Naive B cell (primary cell): ENCODE measurements around the gene GPR137C. TPM values are rescaled to one million over a fixed set of nuclear protein-coding genes. Genes with fewer than 3 reads are reported as not detected.
A peak's percentile ranks its signal among the peaks of the same experiment; 100 is the strongest.
"Not testable (repeated sequence)": the region's sequence is repeated elsewhere in the genome, so short reads cannot be mapped to it uniquely, and the experiment has no call there.

Experiments used
- ATAC-seq, 2 donors: fragments of 150-1000 bp; cut with Tn5 transposase; 2 replicates each; pipeline ENCODE4 v1.10.0; 2021; ENCODE audit warnings: low read depth in 2 of 2, mild to moderate bottlenecking in 2 of 2, moderate library complexity in 2 of 2
- DNase-seq: peaks from one replicate; pipeline ENCODE4 v3.0.0; 2022
- H3K27ac Mint-ChIP-seq, 6 donors: one replicate each; pipeline ENCODE4 v1.8.0; 2020 to 2022; ENCODE audit warnings: mild to moderate bottlenecking in 6 of 6, mixed read lengths in 6 of 6, moderate library complexity in 5 of 6, inconsistent platforms in 2 of 6
- H3K27me3 Mint-ChIP-seq, 3 donors: one replicate each; pipeline ENCODE4 v1.8.0; 2021 to 2022; ENCODE audit warnings: mixed read lengths in 3 of 3, mild to moderate bottlenecking in 1 of 3
- H3K36me3 Mint-ChIP-seq, 2 donors: one replicate each; pipeline ENCODE4 v1.8.0; 2020 to 2022; ENCODE audit warnings: mixed read lengths in 2 of 2, inconsistent platforms in 1 of 2, mild to moderate bottlenecking in 1 of 2
- H3K4me1 Mint-ChIP-seq, 3 donors: one replicate each; pipeline ENCODE4 v1.8.0; 2020 to 2022; ENCODE audit warnings: mixed read lengths in 3 of 3, inconsistent platforms in 1 of 3, mild to moderate bottlenecking in 1 of 3, moderate library complexity in 1 of 3
- H3K4me3 Mint-ChIP-seq, 8 donors: one replicate each; pipeline ENCODE4 v1.8.0; 2020 to 2022; ENCODE audit warnings: mild to moderate bottlenecking in 8 of 8, mixed read lengths in 8 of 8, moderate library complexity in 8 of 8, inconsistent platforms in 2 of 8
- H3K9me3 Mint-ChIP-seq, 7 donors: one replicate each; pipeline ENCODE4 v1.8.0; 2020 to 2022; ENCODE audit warnings: mixed read lengths in 7 of 7, mild to moderate bottlenecking in 5 of 7, inconsistent platforms in 2 of 7, moderate library complexity in 1 of 7
- polyA plus RNA-seq, 6 donors: library from polyadenylated mRNA; unstranded; fragments of 300-500 nt; fragmentation: Illumina TruSeq; gene quantifications; one replicate each; pipeline ENCODE4 v1.2.3, GENCODE V29; 2021; ENCODE audit warnings: low read depth in 6 of 6

The GPR137C gene
- polyA plus RNA-seq, 6 donors from 2014 or later: 0.12 TPM; not detected in 5

DNA sequence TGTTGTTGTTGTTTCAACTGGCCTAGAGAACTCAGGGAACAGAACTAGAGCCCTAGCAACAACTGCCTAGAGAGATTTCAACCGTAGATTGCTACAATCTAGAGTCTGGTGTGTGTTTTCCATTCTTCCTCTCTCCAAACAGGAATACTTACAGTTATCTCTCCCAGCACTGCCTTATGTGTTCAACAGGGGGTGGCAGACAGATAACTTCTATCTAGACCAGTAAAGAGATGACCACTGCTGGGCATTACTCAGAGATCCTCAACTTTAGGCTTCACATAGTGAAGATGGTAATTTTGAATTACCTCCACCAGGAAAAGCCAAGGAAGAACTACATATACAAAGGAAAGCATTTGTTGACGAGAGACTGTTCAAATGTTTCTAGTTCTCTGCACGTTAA, 5.1 kb upstream of the GPR137C start:
- Mint-ChIP-seq H3K9me3 (no peaks in the 10 kb centered on the region), H3K36me3 (peaks cover 0 to 4% of the 10 kb centered on the region in 2 donors), H3K27me3 (no peaks in the 10 kb centered on the region), H3K4me1 (peaks cover 17 to 21% (median 20%) of the 10 kb centered on the region in 3 donors), H3K4me3 (no peak overlapping the region), H3K27ac (no peak overlapping the region)
- no peak for DNase-seq
- ATAC-seq: no peak

DNA sequence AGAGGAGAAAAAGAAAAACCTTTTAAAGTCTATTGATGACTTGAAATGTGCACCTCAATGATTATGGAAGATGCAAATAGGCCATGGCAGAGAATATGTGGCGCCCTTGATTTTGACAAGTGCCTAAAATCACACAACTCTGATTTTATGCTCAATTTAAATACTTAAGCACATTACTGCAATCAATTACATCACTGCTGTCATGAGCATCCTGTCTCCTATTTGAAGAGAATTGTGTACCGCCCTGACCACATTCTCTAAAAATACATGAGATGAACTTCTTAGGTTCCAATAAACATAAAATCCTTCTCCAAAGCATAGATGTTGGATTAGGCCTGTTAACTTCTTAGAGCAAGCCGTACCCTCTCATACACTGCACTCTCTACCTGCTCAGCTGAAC, 2.0 kb upstream of the GPR137C start:
- no peak for ATAC-seq
- Mint-ChIP-seq H3K27me3 (peaks cover 0 to 4% (median 0%) of the 10 kb centered on the region in 3 donors), H3K4me1 (peaks cover 23 to 27% (median 25%) of the 10 kb centered on the region in 3 donors), H3K27ac (no peak overlapping the region), H3K36me3 (no peaks in the 10 kb centered on the region), H3K9me3 (no peaks in the 10 kb centered on the region), H3K4me3 (peak overlapping the region in 6 of 8 donors; percentile 13 to 90 (median 70))
- DNase-seq: no peak

DNA sequence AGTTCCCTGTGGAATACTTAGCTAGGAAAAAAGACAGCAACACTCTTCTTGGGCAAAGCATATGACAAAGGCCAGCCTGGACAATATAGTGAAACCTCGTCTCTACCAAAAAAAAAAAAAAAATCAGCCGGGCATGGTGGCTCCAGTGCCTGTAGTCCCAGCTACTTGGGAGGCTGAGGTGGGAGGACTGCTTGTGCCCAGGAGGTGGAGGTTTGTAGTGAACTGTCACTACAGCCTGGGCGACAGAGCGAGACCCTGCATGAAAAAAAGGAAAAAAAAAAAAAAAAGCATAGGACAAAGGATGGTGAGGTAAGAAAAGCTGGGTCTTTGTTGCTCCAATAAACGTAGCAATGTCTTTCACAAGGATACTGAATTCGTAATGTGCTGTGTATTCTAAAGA, 1.4 kb upstream of the GPR137C start:
- no peak for DNase-seq
- no peak for ATAC-seq
- H3K4me3 Mint-ChIP-seq: peak overlapping the region; percentile 81 to 96 (median 90)
- H3K4me1 Mint-ChIP-seq: peaks cover 17 to 22% (median 20%) of the 10 kb centered on the region in 3 donors
- H3K27ac Mint-ChIP-seq: peak overlapping the region in 3 of 6 donors; percentile 87 to 88 (median 88)
- H3K36me3 Mint-ChIP-seq: no peaks in the 10 kb centered on the region
- H3K27me3 Mint-ChIP-seq: peaks cover 0 to 4% (median 0%) of the 10 kb centered on the region in 3 donors
- no peaks in the 10 kb centered on the region for H3K9me3 Mint-ChIP-seq

DNA sequence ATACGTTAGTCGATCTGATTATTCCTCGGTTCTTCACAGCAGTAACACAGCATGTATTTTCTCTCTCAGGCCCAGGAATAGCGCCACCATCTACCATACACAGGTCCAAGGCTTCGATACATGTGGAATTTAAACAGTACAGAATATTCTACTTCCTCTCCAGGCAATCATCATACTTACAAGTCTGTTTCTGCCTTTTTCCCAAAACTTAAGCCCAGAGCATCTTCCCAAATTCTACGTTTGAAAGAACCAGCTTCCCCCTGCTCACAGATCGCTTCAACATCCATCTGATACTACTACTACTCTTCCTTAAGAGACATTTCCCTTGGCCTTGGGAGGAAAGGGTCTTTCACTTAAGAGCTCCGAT, 957 bp upstream of the GPR137C start:
- Mint-ChIP-seq H3K4me3 (peak overlapping the region; percentile 81 to 96 (median 90)), H3K36me3 (no peaks in the 10 kb centered on the region), H3K9me3 (no peaks in the 10 kb centered on the region), H3K27me3 (peaks cover 0 to 4% (median 0%) of the 10 kb centered on the region in 3 donors), H3K4me1 (peaks cover 14 to 22% (median 15%) of the 10 kb centered on the region in 3 donors), H3K27ac (peak overlapping the region; percentile 87 to 96 (median 90))
- no peak for ATAC-seq
- peak; percentile 19 for DNase-seq

GRCh38 chr14:52553002-52553670, 500 bp downstream of the GPR137C start:
- Mint-ChIP-seq H3K9me3 (no peaks in the 10 kb centered on the region), H3K27ac (peak overlapping the region; percentile 44 to 94 (median 84)), H3K4me1 (peaks cover 14 to 22% (median 15%) of the 10 kb centered on the region in 3 donors), H3K27me3 (peaks cover 0 to 4% (median 0%) of the 10 kb centered on the region in 3 donors), H3K4me3 (peak overlapping the region; percentile 90 to 97 (median 96)), H3K36me3 (no peaks in the 10 kb centered on the region)
- peak; percentile 46 for DNase-seq
- peak; percentile 16 to 22 for ATAC-seq

GRCh38 chr14:52553671-52554575, 1.3 kb downstream of the GPR137C start:
- peak overlapping the region; percentile 90 to 97 (median 96) for H3K4me3 Mint-ChIP-seq
- H3K27ac Mint-ChIP-seq: peak overlapping the region; percentile 88 to 94 (median 93)
- H3K27me3 Mint-ChIP-seq: peaks cover 0 to 4% (median 0%) of the 10 kb centered on the region in 3 donors
- peaks cover 0 to 6% of the 10 kb centered on the region in 2 donors for H3K36me3 Mint-ChIP-seq
- ATAC-seq (peak; percentile 9 to 11), DNase-seq (peak; percentile 74)
- peaks cover 14 to 22% (median 15%) of the 10 kb centered on the region in 3 donors for H3K4me1 Mint-ChIP-seq
- peaks cover 0 to 8% (median 1%) of the 10 kb centered on the region in 7 donors for H3K9me3 Mint-ChIP-seq

DNA sequence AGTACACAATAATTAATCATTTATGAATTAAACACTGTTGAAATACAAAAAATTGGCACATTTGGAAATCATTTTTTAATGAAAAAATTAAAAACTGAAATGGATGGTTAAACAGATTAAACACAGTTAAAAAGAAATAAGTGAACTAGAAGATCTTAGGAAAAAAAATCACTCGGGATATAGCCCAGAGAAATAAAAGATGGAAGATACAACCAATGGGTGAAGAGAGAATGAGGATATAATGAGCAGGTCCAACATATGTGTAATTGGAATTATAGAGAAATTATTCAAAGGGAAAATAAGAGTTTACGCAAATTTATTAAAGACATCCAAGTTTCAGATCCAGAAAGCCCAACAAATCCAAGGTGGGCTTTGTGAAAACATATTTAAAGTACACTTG, 6.1 kb downstream of the GPR137C start:
- peaks cover 0 to 9% (median 4%) of the 10 kb centered on the region in 7 donors for H3K9me3 Mint-ChIP-seq
- DNase-seq (no peak), ATAC-seq (no peak)
- H3K4me1 Mint-ChIP-seq: peaks cover 1 to 5% (median 4%) of the 10 kb centered on the region in 3 donors
- peaks cover 0 to 7% of the 10 kb centered on the region in 2 donors for H3K36me3 Mint-ChIP-seq
- peak overlapping the region in 1 of 6 donors; percentile 22 for H3K27ac Mint-ChIP-seq
- H3K4me3 Mint-ChIP-seq: no peak overlapping the region
- peaks cover 0 to 4% (median 0%) of the 10 kb centered on the region in 3 donors for H3K27me3 Mint-ChIP-seq

DNA sequence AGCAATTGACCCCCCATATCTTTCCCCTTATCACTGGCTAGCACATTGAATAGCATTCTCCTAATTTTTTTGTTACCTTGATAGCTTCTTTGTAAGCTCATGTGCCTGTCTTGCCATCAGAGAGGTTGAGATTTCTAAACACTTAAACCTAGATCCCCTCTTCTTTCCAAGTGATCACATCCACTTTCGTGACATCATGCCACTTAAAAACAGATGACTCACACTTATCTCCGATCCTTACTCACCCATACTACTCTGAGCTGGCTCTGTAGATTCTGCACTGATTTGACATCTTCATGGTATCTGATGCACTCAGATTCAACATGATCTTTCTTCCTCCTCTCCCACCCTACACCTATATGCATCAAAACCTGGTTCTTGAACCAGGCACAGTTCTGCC, 10.5 kb downstream of the GPR137C start:
- no peaks in the 10 kb centered on the region for H3K4me1 Mint-ChIP-seq
- no peak overlapping the region for H3K4me3 Mint-ChIP-seq
- no peak for ATAC-seq
- peaks cover 0 to 7% of the 10 kb centered on the region in 2 donors for H3K36me3 Mint-ChIP-seq
- DNase-seq: no peak
- H3K27ac Mint-ChIP-seq: no peak overlapping the region
- peaks cover 0 to 8% (median 0%) of the 10 kb centered on the region in 3 donors for H3K27me3 Mint-ChIP-seq
- H3K9me3 Mint-ChIP-seq: peaks cover 0 to 9% (median 4%) of the 10 kb centered on the region in 7 donors

GRCh38 chr14:52568454-52568853, 15.8 kb downstream of the GPR137C start:
- H3K36me3 Mint-ChIP-seq: peaks cover 6 to 33% of the 10 kb centered on the region in 2 donors
- not testable (repeated sequence) for H3K27ac Mint-ChIP-seq, H3K4me3 Mint-ChIP-seq, DNase-seq, H3K4me1 Mint-ChIP-seq, ATAC-seq
- H3K27me3 Mint-ChIP-seq: peaks cover 0 to 24% (median 17%) of the 10 kb centered on the region in 3 donors
- peaks cover 25 to 45% (median 38%) of the 10 kb centered on the region in 7 donors for H3K9me3 Mint-ChIP-seq

- no peak for ATAC-seq
- peaks cover 0 to 11% (median 4%) of the 10 kb centered on the region in 3 donors for H3K27me3 Mint-ChIP-seq
- no peak for DNase-seq
- no peak overlapping the region for H3K4me3 Mint-ChIP-seq
- H3K9me3 Mint-ChIP-seq: peaks cover 13 to 36% (median 25%) of the 10 kb centered on the region in 7 donors
- H3K27ac Mint-ChIP-seq: no peak overlapping the region
- H3K36me3 Mint-ChIP-seq: peaks cover 2 to 14% of the 10 kb centered on the region in 2 donors
- H3K4me1 Mint-ChIP-seq: peaks cover 0 to 3% (median 0%) of the 10 kb centered on the region in 3 donors
Measured at GRCh38 chr14:52575858-52576257, 23.2 kb downstream of the GPR137C start.

- H3K27ac Mint-ChIP-seq: no peak overlapping the region
- no peak overlapping the region for H3K4me3 Mint-ChIP-seq
Measured at GRCh38 chr14:52583544-52583943, 30.9 kb downstream of the GPR137C start.

GRCh38 chr14:52589646-52590045, 37.0 kb downstream of the GPR137C start:
- H3K4me3 Mint-ChIP-seq: no peak overlapping the region
- no peaks in the 10 kb centered on the region for H3K36me3 Mint-ChIP-seq
- H3K27ac Mint-ChIP-seq: no peak overlapping the region
- ATAC-seq: no peak
- DNase-seq: no peak
- no peaks in the 10 kb centered on the region for H3K27me3 Mint-ChIP-seq
- peaks cover 0 to 18% (median 13%) of the 10 kb centered on the region in 7 donors for H3K9me3 Mint-ChIP-seq
- H3K4me1 Mint-ChIP-seq: no peaks in the 10 kb centered on the region

More at GRCh38 chr14:52583544-52583943, 30.9 kb downstream of the GPR137C start:
- Mint-ChIP-seq H3K9me3 (no peaks in the 10 kb centered on the region), H3K27me3 (no peaks in the 10 kb centered on the region), H3K36me3 (no peaks in the 10 kb centered on the region), H3K4me1 (no peaks in the 10 kb centered on the region)
- no peak for DNase-seq
- ATAC-seq: no peak

DNA sequence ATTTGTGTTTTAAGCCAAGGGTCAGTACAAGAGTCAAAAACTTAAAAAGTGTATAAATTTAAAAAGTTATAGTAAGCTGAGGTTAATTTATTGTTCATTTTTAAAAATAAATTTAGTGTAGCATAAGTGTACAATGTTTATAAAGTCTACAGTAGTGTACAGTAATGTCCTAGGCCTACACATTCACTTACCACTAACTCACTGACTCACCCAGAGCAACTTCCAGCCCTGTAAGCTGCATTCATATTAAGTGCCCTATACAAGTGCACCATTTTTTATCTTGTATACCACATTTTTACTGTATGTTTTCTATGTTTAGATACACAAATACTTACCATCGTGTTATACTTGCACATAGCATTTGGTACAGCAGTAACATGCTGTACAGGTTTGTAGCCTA, 37.7 kb downstream of the GPR137C start:
- no peak overlapping the region for H3K27ac Mint-ChIP-seq
- ATAC-seq (no peak), DNase-seq (no peak)
- peaks cover 0 to 3% of the 10 kb centered on the region in 2 donors for H3K36me3 Mint-ChIP-seq
- H3K4me3 Mint-ChIP-seq: no peak overlapping the region
- no peaks in the 10 kb centered on the region for H3K4me1 Mint-ChIP-seq
- peaks cover 0 to 2% (median 0%) of the 10 kb centered on the region in 3 donors for H3K27me3 Mint-ChIP-seq
- H3K9me3 Mint-ChIP-seq: peaks cover 0 to 25% (median 13%) of the 10 kb centered on the region in 7 donors
